Measurements from ENCODE around the gene NRP1. TPM values are rescaled to one million over a fixed set of nuclear protein-coding genes. Genes with fewer than 3 reads are reported as not detected.

Gene NRP1
- total RNA-seq, 4 donors from 2014 or later = 8.2 to 24.6 (median 18.7) TPM

- intact Hi-C loops (cut with DNase I; ENCODE audit: low total_unique reads) = no loop called here
- TF ChIP-seq CTCF (IDR thresholded peaks at IDR 0.05) (no peak), POLR2A (IDR thresholded peaks at IDR 0.05) (no peak)
- no peak for DNase-seq (ENCODE audit: low spot score in 2 of 2)
- no peak overlapping the region for H3K4me3 ChIP-seq (ENCODE audit: low read depth, poor library complexity, severe bottlenecking)
- 82 to 85% methylated on average over 4 of the region's 4 CpGs for WGBS, 2 donors
Observed at GRCh38 chr10:33201056-33201780, 133.2 kb downstream of the NRP1 start.

GRCh38 chr10:33199731-33200232 lies 134.7 kb downstream of the NRP1 start:
- no peak overlapping the region for H3K4me3 ChIP-seq (ENCODE audit: low read depth, poor library complexity, severe bottlenecking)
- WGBS, 2 donors = 75 to 77% methylated on average over 5 of the region's 5 CpGs
- intact Hi-C loops (cut with DNase I; ENCODE audit: low total_unique reads) = no loop called here
- no peak for TF ChIP-seq CTCF (IDR thresholded peaks at IDR 0.05)
- TF ChIP-seq POLR2A (IDR thresholded peaks at IDR 0.05) = no peak
- no peak for DNase-seq (ENCODE audit: low spot score in 2 of 2)

- 74 to 75% methylated on average over 2 of the region's 2 CpGs for WGBS, 2 donors
- H3K4me3 ChIP-seq (ENCODE audit: low read depth, poor library complexity, severe bottlenecking) = no peak overlapping the region
- no peak for DNase-seq (ENCODE audit: low spot score in 2 of 2)
- intact Hi-C loops (cut with DNase I; ENCODE audit: low total_unique reads) = no loop called here
- TF ChIP-seq CTCF (IDR thresholded peaks at IDR 0.05) = no peak
- no peak for TF ChIP-seq POLR2A (IDR thresholded peaks at IDR 0.05)
Observed at GRCh38 chr10:33198610-33199009, 135.9 kb downstream of the NRP1 start.

GRCh38 chr10:33196710-33197491 lies 137.6 kb downstream of the NRP1 start:
- no peak overlapping the region for H3K4me3 ChIP-seq (ENCODE audit: low read depth, poor library complexity, severe bottlenecking)
- 68% methylated on average over 16 of the region's 16 CpGs for WGBS, 2 donors
- DNase-seq (ENCODE audit: low spot score in 2 of 2) = no peak
- TF ChIP-seq POLR2A (IDR thresholded peaks at IDR 0.05) = no peak
- TF ChIP-seq CTCF (IDR thresholded peaks at IDR 0.05) = no peak
- intact Hi-C loops (cut with DNase I; ENCODE audit: low total_unique reads) = no loop called here

GRCh38 chr10:33196377-33196706 lies 138.1 kb downstream of the NRP1 start:
- no peak overlapping the region for H3K4me3 ChIP-seq (ENCODE audit: low read depth, poor library complexity, severe bottlenecking)
- intact Hi-C loops (cut with DNase I; ENCODE audit: low total_unique reads) = no loop called here
- no peak for DNase-seq (ENCODE audit: low spot score in 2 of 2)
- 84 to 90% methylated on average over 3 of the region's 3 CpGs for WGBS, 2 donors
- TF ChIP-seq CTCF (IDR thresholded peaks at IDR 0.05) (no peak), POLR2A (IDR thresholded peaks at IDR 0.05) (no peak)

Data from lower leg skin (tissue), 4 donors.